ENCODE measurements around the gene SNRNP25.

The SNRNP25 gene

DNA sequence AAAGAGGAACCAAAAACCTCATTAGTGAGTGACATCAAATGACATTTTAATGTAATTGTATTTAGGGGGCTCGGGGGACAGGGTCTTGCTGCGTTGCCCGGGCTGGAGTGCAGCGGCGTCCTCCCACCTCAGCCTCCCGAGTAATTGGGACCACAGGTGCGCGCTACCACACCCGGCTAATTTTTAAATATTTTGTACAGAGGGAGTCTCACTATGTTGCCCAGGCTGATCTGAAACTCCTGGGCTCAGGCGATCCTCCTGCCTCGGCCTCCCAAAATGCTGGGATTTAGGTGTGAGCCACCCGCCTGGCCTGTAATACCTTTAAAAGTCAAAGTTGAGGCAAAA, 581 bp downstream of the SNRNP25 start:
- Histone ChIP-seq H3K27ac (no peak overlapping the region), H3K27me3 (replicated peaks) (no peaks in the 10 kb centered on the region), H3K36me3 (replicated peaks) (peaks cover 46% of the 10 kb centered on the region), H3K4me3 (ENCODE audit: low read depth, low read length) (peak overlapping the region; percentile 83)
- TF ChIP-seq, protein P1, sequence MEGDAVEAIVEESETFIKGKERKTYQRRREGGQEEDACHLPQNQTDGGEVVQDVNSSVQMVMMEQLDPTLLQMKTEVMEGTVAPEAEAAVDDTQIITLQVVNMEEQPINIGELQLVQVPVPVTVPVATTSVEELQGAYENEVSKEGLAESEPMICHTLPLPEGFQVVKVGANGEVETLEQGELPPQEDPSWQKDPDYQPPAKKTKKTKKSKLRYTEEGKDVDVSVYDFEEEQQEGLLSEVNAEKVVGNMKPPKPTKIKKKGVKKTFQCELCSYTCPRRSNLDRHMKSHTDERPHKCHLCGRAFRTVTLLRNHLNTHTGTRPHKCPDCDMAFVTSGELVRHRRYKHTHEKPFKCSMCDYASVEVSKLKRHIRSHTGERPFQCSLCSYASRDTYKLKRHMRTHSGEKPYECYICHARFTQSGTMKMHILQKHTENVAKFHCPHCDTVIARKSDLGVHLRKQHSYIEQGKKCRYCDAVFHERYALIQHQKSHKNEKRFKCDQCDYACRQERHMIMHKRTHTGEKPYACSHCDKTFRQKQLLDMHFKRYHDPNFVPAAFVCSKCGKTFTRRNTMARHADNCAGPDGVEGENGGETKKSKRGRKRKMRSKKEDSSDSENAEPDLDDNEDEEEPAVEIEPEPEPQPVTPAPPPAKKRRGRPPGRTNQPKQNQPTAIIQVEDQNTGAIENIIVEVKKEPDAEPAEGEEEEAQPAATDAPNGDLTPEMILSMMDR (IDR thresholded peaks at IDR 0.05; ENCODE audit: low read depth, low read length, missing control alignments) = no peak
- DNase-seq = no peak
- in situ Hi-C loops (cut with HindIII; ENCODE audit: low pct_ligation_motif_present, low sequenced_read_pairs) = no loop called here

- Histone ChIP-seq H3K36me3 (replicated peaks) (peaks cover 53% of the 10 kb centered on the region), H3K4me3 (ENCODE audit: low read depth, low read length) (no peak overlapping the region), H3K27me3 (replicated peaks) (no peaks in the 10 kb centered on the region), H3K27ac (no peak overlapping the region)
- DNase-seq = no peak
- TF ChIP-seq, protein P1 (IDR thresholded peaks at IDR 0.05; ENCODE audit: low read depth, low read length, missing control alignments) = no peak
- in situ Hi-C loops (cut with HindIII; ENCODE audit: low pct_ligation_motif_present, low sequenced_read_pairs) = no loop called here
These were observed 2.0 kb downstream of the SNRNP25 start for GRCh38 chr16:55571-56136.

- H3K27me3 ChIP-seq (replicated peaks) = no peaks in the 10 kb centered on the region
- no peak for DNase-seq
- no peak overlapping the region for H3K27ac ChIP-seq
- TF ChIP-seq, protein P1 (IDR thresholded peaks at IDR 0.05; ENCODE audit: low read depth, low read length, missing control alignments) = no peak
- in situ Hi-C loops (cut with HindIII; ENCODE audit: low pct_ligation_motif_present, low sequenced_read_pairs) = no loop called here
- H3K36me3 ChIP-seq (replicated peaks) = peaks cover 57% of the 10 kb centered on the region
- H3K4me3 ChIP-seq (ENCODE audit: low read depth, low read length) = no peak overlapping the region
These were observed 2.8 kb downstream of the SNRNP25 start for GRCh38 chr16:56231-56927.

DNA sequence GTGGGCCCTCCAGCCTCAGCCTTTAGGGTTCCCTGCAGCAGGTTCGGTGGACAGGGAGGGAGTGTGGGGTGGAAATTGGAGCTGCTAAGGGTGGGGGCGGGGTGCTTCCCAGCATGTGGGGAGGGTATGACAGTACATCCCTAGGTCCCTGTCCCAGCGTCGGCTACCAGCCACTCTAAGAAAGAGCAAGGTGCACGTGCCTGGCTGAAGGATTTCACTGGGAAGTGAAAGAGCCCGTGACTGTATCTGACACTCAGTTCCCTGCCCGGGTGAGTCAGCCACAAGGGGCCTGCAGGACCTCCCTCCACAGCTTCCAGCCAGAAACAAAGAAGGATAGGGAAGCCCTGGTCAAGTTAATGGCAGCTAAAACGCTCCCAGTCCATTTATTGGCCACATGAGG, 4.1 kb downstream of the SNRNP25 start:
- Histone ChIP-seq H3K27ac (no peak overlapping the region), H3K4me3 (ENCODE audit: low read depth, low read length) (no peak overlapping the region), H3K36me3 (replicated peaks) (peaks cover 71% of the 10 kb centered on the region), H3K27me3 (replicated peaks) (no peaks in the 10 kb centered on the region)
- no peak for DNase-seq
- TF ChIP-seq, protein P1 (IDR thresholded peaks at IDR 0.05; ENCODE audit: low read depth, low read length, missing control alignments) = no peak
- in situ Hi-C loops (cut with HindIII; ENCODE audit: low pct_ligation_motif_present, low sequenced_read_pairs) = no loop called here

DNA sequence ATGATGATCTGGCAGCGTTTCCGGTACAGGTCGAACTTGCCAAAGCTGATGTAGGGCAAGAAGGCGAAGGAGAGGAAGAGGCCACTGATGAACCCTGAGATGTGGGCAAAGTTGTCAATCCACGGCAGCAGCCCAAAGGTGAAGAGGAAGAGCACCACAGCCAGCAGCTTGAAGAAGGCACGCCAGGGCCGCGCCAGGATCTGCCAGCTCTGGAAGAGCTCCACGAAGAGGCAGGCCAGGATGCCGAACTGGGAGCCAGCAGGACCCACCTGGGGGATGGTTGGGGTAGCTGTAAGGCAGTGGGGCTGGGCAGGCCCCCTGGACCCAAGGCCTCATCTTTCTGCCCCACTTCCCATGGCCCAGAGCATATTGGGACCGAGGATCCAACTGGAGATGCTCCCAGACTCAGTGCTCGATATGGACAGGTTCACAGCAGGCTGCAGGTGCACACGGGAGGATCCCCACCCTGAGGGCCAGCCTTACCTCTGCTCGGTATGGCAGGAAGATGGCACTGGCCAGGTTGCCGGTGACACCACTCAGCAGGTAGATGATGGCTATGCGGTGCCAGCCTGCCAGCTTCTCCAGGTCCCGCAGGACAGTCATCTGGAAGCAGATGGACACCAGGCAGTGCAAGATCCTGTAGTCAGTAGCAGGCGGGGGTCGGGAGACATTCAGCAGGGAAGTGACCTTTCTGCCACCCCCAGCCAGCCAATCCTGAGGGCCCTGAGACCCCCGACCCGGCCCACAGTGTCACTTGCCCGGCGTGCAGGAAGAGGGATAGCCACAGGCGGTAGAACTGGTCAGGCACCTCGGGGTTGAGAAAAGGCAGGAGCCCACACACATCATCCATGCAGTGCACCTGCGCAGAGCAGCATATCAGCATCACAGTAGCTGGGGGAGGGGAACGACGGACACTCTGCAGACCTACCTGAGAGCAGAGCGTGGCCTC, 5.1 kb downstream of the SNRNP25 start:
- Histone ChIP-seq H3K27me3 (replicated peaks) (no peaks in the 10 kb centered on the region), H3K4me3 (ENCODE audit: low read depth, low read length) (no peak overlapping the region), H3K27ac (no peak overlapping the region), H3K36me3 (replicated peaks) (peaks cover 80% of the 10 kb centered on the region)
- in situ Hi-C loops (cut with HindIII; ENCODE audit: low pct_ligation_motif_present, low sequenced_read_pairs) = no loop called here
- DNase-seq = no peak
- TF ChIP-seq, protein P1 (IDR thresholded peaks at IDR 0.05; ENCODE audit: low read depth, low read length, missing control alignments) = no peak
